Activated naive CD8-positive, alpha-beta T cell treated with anti-CD3 and anti-CD28 coated beads, Interleukin-2, amount 10 ng/mL, durations not matched to agents 7 days and 5 days (primary cell): ENCODE data around the gene VPS50. TPM values are rescaled to one million over a fixed set of nuclear protein-coding genes. Genes with fewer than 3 reads are reported as not detected.
A peak's percentile ranks its signal among the peaks of the same experiment; 100 is the strongest.

ENCODE experiments used
- ATAC-seq: fragments of 150-1000 bp; cut with Tn5 transposase; one replicate; pipeline ENCODE4 v1.10.0; 2021; ENCODE audit warnings: low read depth, moderate library complexity
- POLR2A ChIA-PET: fragments of 350-600 bp; sonication (Branson Sonifier 250); formaldehyde crosslinking; loops from one replicate; lab custom pipeline; 2021; ENCODE audit warnings: antibody characterized with exemption; lab: Charles Lee
- DNase-seq: peaks from one replicate; pipeline ENCODE4 v3.0.0; 2021
- H3K27ac Mint-ChIP-seq: one replicate; pipeline ENCODE4 v1.8.0; 2022; ENCODE audit warnings: mild to moderate bottlenecking, mixed read lengths
- H3K27me3 Mint-ChIP-seq: one replicate; pipeline ENCODE4 v1.8.0; 2022; ENCODE audit warnings: mild to moderate bottlenecking, moderate library complexity, mixed read lengths
- H3K36me3 Mint-ChIP-seq: one replicate; pipeline ENCODE4 v1.8.0; 2021; ENCODE audit warnings: mild to moderate bottlenecking, mixed read lengths
- H3K4me1 Mint-ChIP-seq: one replicate; pipeline ENCODE4 v1.8.0; 2021; ENCODE audit warnings: mixed read lengths
- H3K4me3 Mint-ChIP-seq: one replicate; pipeline ENCODE4 v1.8.0; 2022; ENCODE audit warnings: mild to moderate bottlenecking, moderate library complexity, mixed read lengths
- H3K9me3 Mint-ChIP-seq: one replicate; pipeline ENCODE4 v1.8.0; 2021; ENCODE audit warnings: mixed read lengths
- total RNA-seq, 2 experiments: library from RNA; stranded (reverse); gene quantifications; one replicate each; pipeline ENCODE4 v1.2.3, GENCODE V29; 2021

VPS50 gene, protein sequence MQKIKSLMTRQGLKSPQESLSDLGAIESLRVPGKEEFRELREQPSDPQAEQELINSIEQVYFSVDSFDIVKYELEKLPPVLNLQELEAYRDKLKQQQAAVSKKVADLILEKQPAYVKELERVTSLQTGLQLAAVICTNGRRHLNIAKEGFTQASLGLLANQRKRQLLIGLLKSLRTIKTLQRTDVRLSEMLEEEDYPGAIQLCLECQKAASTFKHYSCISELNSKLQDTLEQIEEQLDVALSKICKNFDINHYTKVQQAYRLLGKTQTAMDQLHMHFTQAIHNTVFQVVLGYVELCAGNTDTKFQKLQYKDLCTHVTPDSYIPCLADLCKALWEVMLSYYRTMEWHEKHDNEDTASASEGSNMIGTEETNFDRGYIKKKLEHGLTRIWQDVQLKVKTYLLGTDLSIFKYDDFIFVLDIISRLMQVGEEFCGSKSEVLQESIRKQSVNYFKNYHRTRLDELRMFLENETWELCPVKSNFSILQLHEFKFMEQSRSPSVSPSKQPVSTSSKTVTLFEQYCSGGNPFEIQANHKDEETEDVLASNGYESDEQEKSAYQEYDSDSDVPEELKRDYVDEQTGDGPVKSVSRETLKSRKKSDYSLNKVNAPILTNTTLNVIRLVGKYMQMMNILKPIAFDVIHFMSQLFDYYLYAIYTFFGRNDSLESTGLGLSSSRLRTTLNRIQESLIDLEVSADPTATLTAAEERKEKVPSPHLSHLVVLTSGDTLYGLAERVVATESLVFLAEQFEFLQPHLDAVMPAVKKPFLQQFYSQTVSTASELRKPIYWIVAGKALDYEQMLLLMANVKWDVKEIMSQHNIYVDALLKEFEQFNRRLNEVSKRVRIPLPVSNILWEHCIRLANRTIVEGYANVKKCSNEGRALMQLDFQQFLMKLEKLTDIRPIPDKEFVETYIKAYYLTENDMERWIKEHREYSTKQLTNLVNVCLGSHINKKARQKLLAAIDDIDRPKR
- 10 to 100 TPM; 22.6 to 24.4 TPM for total RNA-seq

DNA sequence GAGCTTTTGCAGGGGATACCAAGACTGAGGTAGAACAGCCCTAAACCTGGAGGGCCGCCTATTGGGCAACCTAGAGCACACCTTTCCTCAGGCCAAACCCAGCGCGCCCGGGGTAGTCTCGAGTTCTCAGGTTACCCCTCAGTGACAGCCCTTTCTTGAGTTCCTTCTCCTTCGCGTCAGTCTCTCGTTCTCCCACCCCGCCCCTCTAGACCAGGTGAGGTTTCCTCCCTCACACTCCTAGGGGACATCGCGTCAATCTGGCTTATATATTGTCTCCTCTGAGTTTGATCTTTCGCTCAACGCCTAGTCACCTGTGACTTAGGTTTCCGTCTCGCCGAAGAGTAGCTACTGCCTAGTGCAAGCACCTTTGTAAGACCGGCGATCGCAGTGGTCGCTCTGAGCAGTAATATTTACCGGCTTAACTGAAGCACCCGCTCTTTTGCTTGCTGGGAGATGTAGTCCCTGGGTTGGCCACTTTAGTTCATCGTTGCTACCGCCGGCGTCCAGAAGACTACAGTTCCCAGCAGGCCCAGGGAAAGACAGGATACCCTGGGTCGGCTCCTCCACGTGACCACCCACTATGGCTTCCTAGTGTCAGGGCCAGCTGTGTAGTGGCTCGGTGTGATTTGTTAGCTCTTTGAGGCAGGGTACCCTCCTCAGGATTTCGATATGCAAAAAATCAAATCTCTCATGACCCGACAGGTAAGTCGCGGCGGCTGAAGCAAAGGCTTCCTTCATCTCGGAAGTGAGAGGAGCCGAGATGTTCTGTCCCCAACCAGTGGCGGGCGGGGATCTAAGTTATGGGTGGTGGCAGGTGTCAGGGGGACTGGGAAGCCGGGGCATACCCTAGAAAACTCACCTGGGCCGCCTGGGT lies at the start of gene VPS50:
Gene VPS50, plus strand, starts transcription at position 568 of the 874 bp plus-strand sequence. Its CDS starts 102 bp downstream, at position 670.
- no peaks in the 10 kb centered on the region for H3K9me3 Mint-ChIP-seq
- H3K27me3 Mint-ChIP-seq, result peaks cover 2% of the 10 kb centered on the region
- no peaks in the 10 kb centered on the region for H3K36me3 Mint-ChIP-seq
- peak within 1 kb of the TSS; percentile 95 for H3K4me3 Mint-ChIP-seq
- H3K4me1 Mint-ChIP-seq, result peaks cover 15% of the 10 kb centered on the region
- DNase-seq (peak; percentile 83), ATAC-seq (peak; percentile 98)
- POLR2A ChIA-PET, result interaction anchor here (1.2 to 1.6 kb wide), 4 partner anchors 9 to 785 kb away, joined by 4 to 8 read pairs (median 5); partner anchors contain the start of genes GATAD1, PEX1, RBM48 and SAMD9
- H3K27ac Mint-ChIP-seq, result peak within 1 kb of the TSS; percentile 96

DNA sequence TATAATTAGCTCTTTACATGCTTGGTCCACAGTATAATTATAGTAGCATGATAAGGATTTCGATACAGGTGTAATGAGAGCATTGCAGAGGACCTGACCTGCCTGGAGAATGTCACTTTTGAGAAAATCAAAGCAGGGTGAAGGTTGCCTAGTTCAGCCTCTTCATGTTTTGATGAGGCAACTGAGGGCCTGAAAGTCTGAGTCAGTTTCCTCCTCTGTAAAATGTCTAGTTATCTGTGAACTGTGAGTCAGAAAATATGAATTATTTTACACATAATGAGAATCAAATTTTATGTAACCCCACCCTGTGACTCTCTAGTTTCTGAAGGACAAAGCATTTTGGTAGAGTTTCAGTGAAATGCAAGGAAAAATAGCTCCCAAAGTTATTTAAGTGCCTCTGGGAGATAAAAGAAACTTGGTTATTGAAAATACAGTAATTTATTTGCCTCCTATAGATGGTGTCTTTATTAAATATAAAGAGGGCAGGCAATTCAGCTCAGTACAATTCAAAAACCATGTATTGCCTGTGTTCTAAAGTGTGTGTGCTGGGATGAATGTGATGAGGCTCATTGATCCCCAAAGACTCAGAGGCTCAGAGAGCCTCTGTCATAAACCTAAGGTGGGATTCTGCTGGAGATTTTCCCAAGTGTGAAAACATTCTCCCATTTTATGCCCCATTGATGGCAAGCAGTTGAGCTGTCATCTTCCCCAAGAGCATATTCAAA lies 46.7 kb upstream of the VPS50 start:
- Mint-ChIP-seq H3K9me3 (peaks cover 1% of the 10 kb centered on the region), H3K36me3 (no peaks in the 10 kb centered on the region), H3K4me1 (no peaks in the 10 kb centered on the region), H3K27me3 (peaks cover 38% of the 10 kb centered on the region), H3K4me3 (no peak overlapping the region), H3K27ac (no peak overlapping the region)
- ATAC-seq, result no peak
- POLR2A ChIA-PET, result no interaction called here
- DNase-seq, result no peak

DNA sequence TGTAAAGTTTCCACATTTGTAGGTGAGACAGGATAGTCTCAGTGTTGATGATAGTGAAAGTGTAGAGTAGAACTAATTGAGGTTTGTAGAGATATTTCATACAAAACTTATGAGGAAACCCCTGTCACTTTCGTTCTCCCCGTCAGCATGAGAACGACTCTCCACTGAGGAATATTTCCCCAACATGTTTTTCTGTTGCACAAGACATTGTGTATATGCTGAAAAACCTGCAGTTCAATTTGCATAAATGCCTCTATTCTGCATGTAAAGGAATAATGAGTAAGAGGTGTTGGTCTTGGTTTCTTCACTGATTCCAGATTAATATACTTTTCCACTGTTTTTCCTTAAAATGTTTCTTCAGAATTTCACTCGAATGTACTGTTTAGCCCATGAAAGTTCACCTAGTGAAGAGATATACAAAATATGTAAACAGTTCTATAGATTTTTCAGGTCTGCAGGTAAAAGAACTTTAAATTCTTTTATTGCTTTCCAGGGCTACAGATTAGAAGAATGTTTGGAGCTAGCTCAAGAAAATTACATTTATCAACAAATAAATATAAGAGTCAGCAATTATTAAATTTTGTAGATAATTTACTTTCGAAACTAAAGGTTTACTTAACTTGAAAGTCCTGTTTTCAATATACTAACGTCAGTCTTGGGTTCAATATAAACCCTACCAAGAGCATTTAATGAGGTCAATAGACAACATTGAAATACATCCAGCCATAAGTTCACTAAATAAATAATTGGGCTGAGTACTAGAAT lies 43.1 kb upstream of the VPS50 start:
- H3K4me1 Mint-ChIP-seq, result no peaks in the 10 kb centered on the region
- H3K36me3 Mint-ChIP-seq, result no peaks in the 10 kb centered on the region
- H3K9me3 Mint-ChIP-seq, result peaks cover 1% of the 10 kb centered on the region
- no peak overlapping the region for H3K27ac Mint-ChIP-seq
- no peak for ATAC-seq
- DNase-seq, result no peak
- H3K27me3 Mint-ChIP-seq, result peaks cover 50% of the 10 kb centered on the region
- no peak overlapping the region for H3K4me3 Mint-ChIP-seq
- POLR2A ChIA-PET, result no interaction called here

DNA sequence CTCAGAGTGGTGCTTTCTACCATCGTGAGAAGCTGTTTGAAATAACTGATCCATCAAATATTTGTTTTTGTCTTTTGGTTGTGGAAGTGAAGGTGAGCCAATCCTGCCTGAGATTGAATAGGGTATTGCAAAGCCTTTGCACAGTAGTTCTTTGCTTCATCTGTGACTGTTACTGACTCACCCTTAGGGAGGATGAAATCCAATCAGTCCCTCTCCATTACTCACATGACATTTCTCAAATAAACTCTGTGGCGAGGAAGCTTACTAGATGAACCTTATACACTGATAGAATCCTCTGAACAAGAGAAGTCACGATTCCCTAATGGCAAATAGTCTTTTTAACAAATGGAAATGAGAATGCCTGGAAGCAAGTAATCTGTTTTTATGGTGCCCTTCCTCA lies 37.8 kb upstream of the VPS50 start:
- Mint-ChIP-seq H3K4me1 (no peaks in the 10 kb centered on the region), H3K4me3 (no peak overlapping the region), H3K9me3 (no peaks in the 10 kb centered on the region), H3K27me3 (peaks cover 35% of the 10 kb centered on the region), H3K36me3 (no peaks in the 10 kb centered on the region), H3K27ac (no peak overlapping the region)
- POLR2A ChIA-PET, result no interaction called here
- ATAC-seq (no peak), DNase-seq (no peak)

DNA sequence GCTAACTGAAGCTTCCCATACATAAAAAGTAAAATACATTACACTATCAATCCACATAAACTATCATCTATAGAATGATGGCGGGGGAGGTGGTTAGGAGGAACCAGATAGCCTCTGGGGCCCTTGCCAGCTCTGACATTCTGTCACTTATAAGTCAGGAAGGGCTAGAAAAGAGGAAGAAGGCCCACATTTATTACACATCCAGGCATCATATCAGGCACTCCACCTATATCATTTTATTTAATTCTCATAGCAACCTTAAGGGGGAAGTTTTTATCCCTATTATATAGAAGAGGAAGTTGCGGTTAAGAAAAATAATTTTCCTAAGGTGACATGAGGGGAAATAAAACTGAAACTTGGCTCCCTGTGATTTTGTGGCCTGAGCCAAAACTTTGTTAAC lies 35.8 kb upstream of the VPS50 start:
- POLR2A ChIA-PET, result no interaction called here
- H3K4me1 Mint-ChIP-seq, result no peaks in the 10 kb centered on the region
- DNase-seq, result no peak
- no peak overlapping the region for H3K27ac Mint-ChIP-seq
- H3K4me3 Mint-ChIP-seq, result no peak overlapping the region
- no peak for ATAC-seq
- peaks cover 36% of the 10 kb centered on the region for H3K27me3 Mint-ChIP-seq
- no peaks in the 10 kb centered on the region for H3K36me3 Mint-ChIP-seq
- no peaks in the 10 kb centered on the region for H3K9me3 Mint-ChIP-seq

DNA sequence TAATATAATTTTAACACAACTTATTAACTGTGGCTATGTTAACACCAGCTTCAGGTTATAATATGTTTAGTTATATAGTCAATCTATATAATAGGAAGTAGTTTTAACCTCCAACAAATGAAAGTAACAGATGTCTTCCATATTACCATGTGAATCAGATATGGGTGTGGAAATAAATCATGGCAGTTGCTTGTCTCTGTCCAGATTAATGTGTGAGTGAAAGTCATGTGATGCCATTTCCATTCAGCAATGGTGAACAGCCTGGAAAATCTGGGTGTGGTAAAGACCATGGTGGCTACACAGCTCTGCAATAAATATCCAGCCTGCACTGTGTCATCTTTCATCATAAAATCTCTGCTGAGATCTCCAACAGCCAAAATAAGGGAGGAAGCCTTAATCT lies 33.7 kb upstream of the VPS50 start:
- Mint-ChIP-seq H3K4me3 (no peak overlapping the region), H3K27me3 (peaks cover 26% of the 10 kb centered on the region), H3K36me3 (no peaks in the 10 kb centered on the region), H3K27ac (no peak overlapping the region), H3K4me1 (no peaks in the 10 kb centered on the region), H3K9me3 (no peaks in the 10 kb centered on the region)
- POLR2A ChIA-PET, result no interaction called here
- DNase-seq (no peak), ATAC-seq (no peak)

DNA sequence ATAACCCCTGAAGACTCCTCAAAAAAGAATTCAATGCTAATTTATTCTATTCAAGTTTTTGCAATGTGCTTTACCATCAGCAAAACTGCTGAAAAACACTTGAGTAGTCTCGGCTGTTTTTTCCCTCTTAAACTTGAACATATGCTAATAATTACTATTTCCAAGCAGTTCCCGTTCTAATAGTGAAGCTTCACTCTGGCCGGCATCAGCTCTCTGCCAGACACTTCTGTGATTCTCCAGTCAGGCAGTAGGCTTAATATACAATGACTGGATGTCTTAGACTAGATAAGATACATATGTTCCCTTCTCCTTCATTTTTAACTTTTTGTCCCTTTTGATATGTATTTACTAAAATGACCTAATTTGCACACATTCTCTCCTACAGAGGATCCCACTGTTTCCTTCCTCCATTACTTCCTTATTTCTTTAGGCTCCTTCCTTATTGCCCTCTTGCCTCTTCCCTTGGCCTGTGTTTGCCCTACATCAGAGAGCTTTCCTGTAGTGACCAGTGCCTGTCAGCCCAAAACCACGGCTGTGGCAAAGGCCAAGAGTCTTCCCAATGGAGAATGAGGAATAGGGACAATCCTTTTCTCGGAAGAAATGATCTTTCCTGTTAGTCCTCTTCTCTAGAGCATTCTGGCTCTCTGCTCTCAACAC lies 29.4 kb upstream of the VPS50 start:
- ATAC-seq, result no peak
- POLR2A ChIA-PET, result no interaction called here
- no peaks in the 10 kb centered on the region for H3K4me1 Mint-ChIP-seq
- no peaks in the 10 kb centered on the region for H3K36me3 Mint-ChIP-seq
- no peak overlapping the region for H3K27ac Mint-ChIP-seq
- H3K4me3 Mint-ChIP-seq, result no peak overlapping the region
- no peaks in the 10 kb centered on the region for H3K9me3 Mint-ChIP-seq
- peaks cover 37% of the 10 kb centered on the region for H3K27me3 Mint-ChIP-seq
- no peak for DNase-seq

DNA sequence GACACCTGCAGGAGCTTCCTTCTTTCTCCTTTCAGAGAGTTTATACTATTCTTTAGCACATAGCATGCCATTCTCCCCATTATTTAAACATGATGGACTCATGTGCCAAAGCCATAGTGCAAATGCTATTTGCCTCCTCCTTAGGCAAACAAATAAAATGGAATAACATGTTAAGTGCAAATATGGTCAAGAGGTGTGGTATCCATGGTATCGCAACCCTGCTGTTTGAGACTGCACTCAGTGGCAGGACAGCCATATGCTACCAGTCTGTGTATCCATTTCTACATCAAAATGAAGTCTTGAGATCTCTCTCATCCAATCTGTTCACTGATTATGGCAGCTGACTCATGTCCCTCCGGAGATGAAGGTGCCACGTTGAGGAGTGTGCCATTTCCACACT lies 28.7 kb upstream of the VPS50 start:
- no peak overlapping the region for H3K4me3 Mint-ChIP-seq
- H3K4me1 Mint-ChIP-seq, result no peaks in the 10 kb centered on the region
- H3K9me3 Mint-ChIP-seq, result no peaks in the 10 kb centered on the region
- DNase-seq (no peak), ATAC-seq (no peak)
- H3K27me3 Mint-ChIP-seq, result peaks cover 39% of the 10 kb centered on the region
- no peaks in the 10 kb centered on the region for H3K36me3 Mint-ChIP-seq
- POLR2A ChIA-PET, result no interaction called here
- H3K27ac Mint-ChIP-seq, result no peak overlapping the region

DNA sequence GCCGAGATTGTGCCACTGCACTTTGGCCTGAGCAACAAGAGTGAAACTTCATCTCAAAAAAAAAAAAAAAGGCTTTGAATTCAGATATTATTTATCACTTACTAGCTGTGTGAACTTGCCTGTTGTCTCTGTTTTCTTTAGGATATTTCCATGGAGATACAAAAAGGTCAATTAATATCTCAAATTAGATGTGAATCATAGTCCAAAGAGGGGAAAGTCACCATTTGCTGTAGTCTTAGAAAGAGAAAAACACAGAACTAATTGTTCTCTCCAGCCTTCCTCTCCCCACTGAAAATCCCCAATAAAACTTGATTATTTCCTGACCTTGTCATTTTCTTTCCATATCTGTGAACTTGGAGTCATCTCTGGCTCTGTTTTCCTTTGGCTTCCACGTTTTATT lies 27.1 kb upstream of the VPS50 start:
- ATAC-seq (no peak), DNase-seq (no peak)
- Mint-ChIP-seq H3K27me3 (peaks cover 38% of the 10 kb centered on the region), H3K27ac (no peak overlapping the region), H3K4me1 (no peaks in the 10 kb centered on the region), H3K9me3 (no peaks in the 10 kb centered on the region), H3K36me3 (no peaks in the 10 kb centered on the region), H3K4me3 (no peak overlapping the region)
- POLR2A ChIA-PET, result no interaction called here

DNA sequence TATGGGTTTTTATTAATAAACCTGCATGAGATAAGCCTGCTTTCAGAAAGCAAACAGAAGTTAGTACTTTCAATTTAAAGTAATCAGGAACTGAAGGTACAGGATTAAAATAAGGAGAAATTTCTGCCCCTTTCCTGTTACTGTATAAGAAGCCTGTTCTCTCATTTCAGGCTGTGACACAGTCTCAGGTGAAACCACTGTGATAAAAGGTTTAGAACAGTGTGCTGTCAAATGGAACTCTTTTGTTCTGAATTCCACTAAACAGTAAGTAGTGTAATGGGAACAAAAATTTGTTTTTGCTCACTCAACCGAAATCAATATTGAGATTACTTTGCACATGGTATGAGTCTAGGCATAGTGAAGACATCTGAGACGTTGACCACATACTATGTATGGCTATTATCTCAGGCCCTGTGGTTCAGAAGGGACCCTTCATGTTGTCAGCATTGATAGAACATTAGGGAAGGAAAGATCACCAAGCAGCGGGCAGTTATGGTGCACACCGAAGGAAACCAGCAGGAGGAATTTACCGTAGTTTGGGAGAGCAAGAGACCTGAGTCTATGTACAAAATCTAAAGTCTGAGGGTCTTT lies 20.8 kb upstream of the VPS50 start:
- H3K36me3 Mint-ChIP-seq, result no peaks in the 10 kb centered on the region
- no peak for ATAC-seq
- no peak overlapping the region for H3K27ac Mint-ChIP-seq
- H3K4me1 Mint-ChIP-seq, result peaks cover 2% of the 10 kb centered on the region
- DNase-seq, result no peak
- H3K9me3 Mint-ChIP-seq, result no peaks in the 10 kb centered on the region
- H3K27me3 Mint-ChIP-seq, result peaks cover 65% of the 10 kb centered on the region
- POLR2A ChIA-PET, result no interaction called here
- H3K4me3 Mint-ChIP-seq, result no peak overlapping the region

DNA sequence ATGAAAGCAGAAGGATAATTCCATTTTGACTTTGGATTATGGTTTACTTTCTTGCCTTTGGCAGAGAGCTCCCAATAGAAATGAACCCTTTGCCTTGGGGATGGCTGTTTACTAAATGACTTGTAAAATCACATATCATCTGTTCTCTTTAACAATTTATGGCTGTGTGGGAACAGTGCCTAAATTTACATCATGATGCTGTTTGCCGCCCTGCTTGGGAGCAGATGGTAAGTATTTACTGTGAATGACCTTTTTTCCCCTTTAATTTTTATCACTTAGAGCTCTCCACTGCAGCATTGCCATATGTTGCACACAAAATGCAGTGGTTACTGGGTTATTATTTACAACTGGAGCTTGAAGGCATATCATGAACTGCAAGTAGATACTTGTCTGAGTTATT lies 19.3 kb upstream of the VPS50 start:
- Mint-ChIP-seq H3K27ac (no peak overlapping the region), H3K4me1 (peaks cover 2% of the 10 kb centered on the region), H3K9me3 (no peaks in the 10 kb centered on the region), H3K27me3 (peaks cover 56% of the 10 kb centered on the region), H3K4me3 (no peak overlapping the region), H3K36me3 (no peaks in the 10 kb centered on the region)
- POLR2A ChIA-PET, result no interaction called here
- ATAC-seq (no peak), DNase-seq (no peak)
